ENCODE data around the gene SCYGR1.

- no peak for TF ChIP-seq CTCF (IDR thresholded peaks at IDR 0.05)
- TF ChIP-seq POLR2A (IDR thresholded peaks at IDR 0.05), result no peak
Observed at GRCh38 chr2:227415538-227416424, 28.0 kb upstream of the SCYGR1 start.

Measured in testis (tissue), 2 donors.